Esophagus muscularis mucosa (tissue), 4 donors: Measurements from ENCODE around the gene CREB3. TPM values are rescaled to one million over a fixed set of nuclear protein-coding genes. Genes with fewer than 3 reads are reported as not detected.

Experiments
- DNase-seq: peaks from one replicate; pipeline ENCODE4 v3.0.0-alpha.2; 2017; ENCODE audit errors: extremely low spot score
- H3K27ac ChIP-seq, 4 donors: fragments of 200-600 bp; sonication (generic); replicated peaks in 1 of 4; 1 replicate in 3 of 4; 2 replicates in 1 of 4; pipeline ENCODE4 v1.5.1; 2016 to 2019; ENCODE audit warnings: mild to moderate bottlenecking in 1 of 4
- H3K27me3 ChIP-seq, 4 donors: fragments of 200-600 bp; sonication (generic); one replicate each; pipeline versions ENCODE4 v1.5.1 to v1.6.0; 2016 to 2019
- H3K36me3 ChIP-seq, 4 donors: fragments of 200-600 bp; sonication (generic); one replicate each; pipeline ENCODE4 v1.5.1; 2016 to 2019
- H3K4me1 ChIP-seq, 4 donors: fragments of 200-600 bp; sonication (generic); one replicate each; pipeline ENCODE4 v1.5.1; 2016 to 2019
- H3K4me3 ChIP-seq, 4 donors: fragments of 200-600 bp; sonication (generic); 1 replicate in 2 of 4; 2 replicates in 2 of 4; pipeline ENCODE4 v1.5.1; 2016 to 2019; ENCODE audit warnings: mild to moderate bottlenecking in 4 of 4, moderate library complexity in 1 of 4
- H3K9me3 ChIP-seq, 4 donors: fragments of 200-600 bp; sonication (generic); 1 replicate in 3 of 4; 2 replicates in 1 of 4; pipeline ENCODE4 v1.5.1; 2016 to 2019
- EP300 ChIP-seq: sonication (generic); formaldehyde crosslinking; IDR thresholded peaks from one replicate; pipeline ENCODE4 v1.6.1; 2017; ENCODE audit warnings: antibody characterized with exemption
- POLR2A ChIP-seq: fragments of 450-650 bp; IDR thresholded peaks from one replicate; pipeline ENCODE4 v1.6.1; 2017; ENCODE audit warnings: antibody characterized with exemption, moderate library complexity, mild to moderate bottlenecking, low read depth
- POLR2AphosphoS5 ChIP-seq, 2 donors: sonication (generic); formaldehyde crosslinking; IDR thresholded peaks; one replicate each; pipeline ENCODE4 v1.6.1; 2017; ENCODE audit warnings: antibody characterized with exemption in 2 of 2
- WGBS: methylation state at CpG from one replicate; pipeline ENCODE4 v1.1.5; 2018; 5-methylcytosine and 5-hydroxymethylcytosine counted together
- intact Hi-C: fragments of 100-400 bp; cut with DNase I; formaldehyde crosslinking; loops from one replicate; pipeline ENCODE4 v1.15.1; 2023
- total RNA-seq, 4 donors: library from RNA; depleted of rRNA; stranded (reverse); fragments of >200 nt; gene quantifications; one replicate each; pipeline versions ENCODE4 v1.1.0 to v1.2.1, GENCODE V29; 2016
- TF ChIP-seq, protein P1 (sequence below), 3 experiments: fragments of 200-600 bp in 2 of 3; fragments of 450-650 bp in 1 of 3; sonication (generic) in 2 of 3; IDR thresholded peaks; one replicate each; pipeline ENCODE4 v1.5.1; 2017 to 2019; ENCODE audit warnings: antibody characterized with exemption in 3 of 3, mild to moderate bottlenecking in 2 of 3, moderate library complexity in 1 of 3

The CREB3 gene
- total RNA-seq, 4 donors from 2014 or later, result 65.6 to 97.3 (median 85.4) TPM

DNA sequence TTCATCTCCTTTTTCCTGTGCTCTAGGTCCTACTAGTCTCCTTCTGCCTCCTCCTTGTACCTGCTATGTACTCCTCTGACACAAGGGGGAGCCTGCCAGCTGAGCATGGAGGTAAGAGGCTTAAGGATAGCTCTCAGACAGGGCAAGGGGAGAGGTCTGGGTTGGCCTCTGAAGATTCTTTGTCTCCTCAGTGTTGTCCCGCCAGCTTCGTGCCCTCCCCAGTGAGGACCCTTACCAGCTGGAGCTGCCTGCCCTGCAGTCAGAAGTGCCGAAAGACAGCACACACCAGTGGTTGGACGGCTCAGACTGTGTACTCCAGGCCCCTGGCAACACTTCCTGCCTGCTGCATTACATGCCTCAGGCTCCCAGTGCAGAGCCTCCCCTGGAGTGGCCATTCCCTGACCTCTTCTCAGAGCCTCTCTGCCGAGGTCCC lies 3.8 kb downstream of the CREB3 start:
- H3K36me3 ChIP-seq, result peaks cover 63 to 70% (median 69%) of the 10 kb centered on the region in 4 donors
- no peak overlapping the region for H3K4me3 ChIP-seq
- peak overlapping the region; percentile 46 to 99 (median 80) for H3K27ac ChIP-seq

GRCh38 chr9:35737143-35737542 lies 4.7 kb downstream of the CREB3 start:
- intact Hi-C loops, result loop anchor here (5.0 kb wide), 1 partner anchor 130 kb away; the partner anchor contains the start of gene TESK1
- no peak for TF ChIP-seq POLR2AphosphoS5 (IDR thresholded peaks at IDR 0.05)
- TF ChIP-seq POLR2A, result no peak
- TF ChIP-seq, protein P1, sequence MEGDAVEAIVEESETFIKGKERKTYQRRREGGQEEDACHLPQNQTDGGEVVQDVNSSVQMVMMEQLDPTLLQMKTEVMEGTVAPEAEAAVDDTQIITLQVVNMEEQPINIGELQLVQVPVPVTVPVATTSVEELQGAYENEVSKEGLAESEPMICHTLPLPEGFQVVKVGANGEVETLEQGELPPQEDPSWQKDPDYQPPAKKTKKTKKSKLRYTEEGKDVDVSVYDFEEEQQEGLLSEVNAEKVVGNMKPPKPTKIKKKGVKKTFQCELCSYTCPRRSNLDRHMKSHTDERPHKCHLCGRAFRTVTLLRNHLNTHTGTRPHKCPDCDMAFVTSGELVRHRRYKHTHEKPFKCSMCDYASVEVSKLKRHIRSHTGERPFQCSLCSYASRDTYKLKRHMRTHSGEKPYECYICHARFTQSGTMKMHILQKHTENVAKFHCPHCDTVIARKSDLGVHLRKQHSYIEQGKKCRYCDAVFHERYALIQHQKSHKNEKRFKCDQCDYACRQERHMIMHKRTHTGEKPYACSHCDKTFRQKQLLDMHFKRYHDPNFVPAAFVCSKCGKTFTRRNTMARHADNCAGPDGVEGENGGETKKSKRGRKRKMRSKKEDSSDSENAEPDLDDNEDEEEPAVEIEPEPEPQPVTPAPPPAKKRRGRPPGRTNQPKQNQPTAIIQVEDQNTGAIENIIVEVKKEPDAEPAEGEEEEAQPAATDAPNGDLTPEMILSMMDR (IDR thresholded peaks at IDR 0.05), result no peak
- no peak for TF ChIP-seq EP300
- peaks cover 69 to 79% (median 78%) of the 10 kb centered on the region in 4 donors for H3K36me3 ChIP-seq
- H3K9me3 ChIP-seq, result no peaks in the 10 kb centered on the region
- H3K4me1 ChIP-seq, result peaks cover 17 to 41% (median 35%) of the 10 kb centered on the region in 4 donors
- WGBS, result 70% methylated on average over 5 of the region's 7 CpGs
- no peaks in the 10 kb centered on the region for H3K27me3 ChIP-seq
- DNase-seq, result no peak
- H3K4me3 ChIP-seq, result no peak overlapping the region
- H3K27ac ChIP-seq, result peak overlapping the region in 3 of 4 donors; percentile 46 to 99 (median 97)

More for the DNA sequence above, 3.8 kb downstream of the CREB3 start:
- DNase-seq, result no peak
- Histone ChIP-seq H3K27me3 (no peaks in the 10 kb centered on the region), H3K9me3 (no peaks in the 10 kb centered on the region), H3K4me1 (peaks cover 17 to 42% (median 36%) of the 10 kb centered on the region in 4 donors)
- TF ChIP-seq POLR2A (no peak), EP300 (no peak), POLR2AphosphoS5 (IDR thresholded peaks at IDR 0.05) (peak in 1 of 2 donors; percentile 45)
- TF ChIP-seq, protein P1 (IDR thresholded peaks at IDR 0.05), result peak; percentile 70 to 86 (median 73)
- WGBS, result 0% methylated on average over 1 of the region's 5 CpGs
- intact Hi-C loops, result loop anchor here (5.0 kb wide), 1 partner anchor 129 kb away; the partner anchor contains the start of gene TESK1

GRCh38 chr9:35738186-35738585 lies 5.7 kb downstream of the CREB3 start:
- H3K4me3 ChIP-seq, result no peak overlapping the region
- H3K27me3 ChIP-seq, result no peaks in the 10 kb centered on the region
- H3K9me3 ChIP-seq, result no peaks in the 10 kb centered on the region
- H3K4me1 ChIP-seq, result peaks cover 14 to 41% (median 35%) of the 10 kb centered on the region in 4 donors
- H3K27ac ChIP-seq, result no peak overlapping the region
- intact Hi-C loops, result loop anchor here (5.0 kb wide), 1 partner anchor 131 kb away; the partner anchor contains the start of gene TESK1
- WGBS, result 87% methylated on average over 3 of the region's 4 CpGs
- DNase-seq, result no peak
- TF ChIP-seq POLR2A, result no peak
- TF ChIP-seq, protein P1 (IDR thresholded peaks at IDR 0.05), result no peak
- TF ChIP-seq POLR2AphosphoS5 (IDR thresholded peaks at IDR 0.05), result no peak
- TF ChIP-seq EP300, result no peak
- H3K36me3 ChIP-seq, result peaks cover 77 to 90% (median 89%) of the 10 kb centered on the region in 4 donors

GRCh38 chr9:35738924-35739323 lies 6.5 kb downstream of the CREB3 start:
- intact Hi-C loops, result loop anchor here (5.0 kb wide), 1 partner anchor 132 kb away; the partner anchor contains the start of gene TESK1
- Histone ChIP-seq H3K4me3 (no peak overlapping the region), H3K36me3 (peaks cover 84 to 97% (median 96%) of the 10 kb centered on the region in 4 donors), H3K27ac (no peak overlapping the region), H3K4me1 (peaks cover 9 to 41% (median 33%) of the 10 kb centered on the region in 4 donors), H3K9me3 (no peaks in the 10 kb centered on the region), H3K27me3 (no peaks in the 10 kb centered on the region)
- TF ChIP-seq, protein P1 (IDR thresholded peaks at IDR 0.05), result no peak
- TF ChIP-seq POLR2A (no peak), POLR2AphosphoS5 (IDR thresholded peaks at IDR 0.05) (no peak), EP300 (no peak)
- WGBS, result 82% methylated on average over 7 of the region's 7 CpGs
- no peak for DNase-seq
